Measurements from ENCODE around the gene KRTAP21-3.
A peak's percentile ranks its signal among the peaks of the same experiment; 100 is the strongest.
"Not testable (repeated sequence)": the region's sequence is repeated elsewhere in the genome, so short reads cannot be mapped to it uniquely, and the experiment has no call there.

The KRTAP21-3 gene, protein sequence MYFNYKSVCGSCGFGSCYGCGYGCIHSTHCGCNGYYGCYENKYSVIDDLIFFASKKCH

DNA sequence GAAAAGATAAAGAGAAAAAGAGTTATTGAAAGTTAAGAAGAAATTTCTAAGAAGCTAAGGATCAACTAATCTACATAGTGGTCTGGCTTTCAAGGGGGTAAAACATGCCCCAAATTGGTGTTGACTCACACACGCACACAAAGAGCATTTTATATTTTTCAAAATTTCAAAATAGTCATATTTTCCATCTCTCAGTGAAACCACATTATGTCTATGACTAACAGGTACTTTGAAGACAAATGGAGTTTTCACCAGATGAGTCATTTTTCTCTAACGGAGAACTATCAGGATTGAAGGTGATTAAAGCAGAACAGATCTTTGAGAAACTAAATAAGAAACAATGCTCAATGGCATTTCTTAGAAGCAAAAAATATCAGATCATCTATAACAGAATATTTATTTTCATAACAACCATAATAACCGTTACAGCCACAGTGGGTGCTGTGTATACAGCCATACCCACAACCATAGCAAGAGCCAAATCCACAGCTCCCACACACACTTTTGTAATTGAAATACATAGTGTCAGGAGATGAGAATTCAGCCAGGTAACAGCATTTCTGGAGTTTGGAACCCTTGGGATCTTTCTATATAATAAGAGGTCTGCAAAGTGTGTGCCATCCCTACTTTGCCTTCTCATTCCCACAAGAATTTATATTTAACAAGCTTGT lies at the start of gene KRTAP21-3:
Gene KRTAP21-3 (minus strand): TSS at position 539 of the 671 bp plus-strand sequence. CDS start 18 bp downstream, at position 521.
- no peak for DNase-seq

DNA sequence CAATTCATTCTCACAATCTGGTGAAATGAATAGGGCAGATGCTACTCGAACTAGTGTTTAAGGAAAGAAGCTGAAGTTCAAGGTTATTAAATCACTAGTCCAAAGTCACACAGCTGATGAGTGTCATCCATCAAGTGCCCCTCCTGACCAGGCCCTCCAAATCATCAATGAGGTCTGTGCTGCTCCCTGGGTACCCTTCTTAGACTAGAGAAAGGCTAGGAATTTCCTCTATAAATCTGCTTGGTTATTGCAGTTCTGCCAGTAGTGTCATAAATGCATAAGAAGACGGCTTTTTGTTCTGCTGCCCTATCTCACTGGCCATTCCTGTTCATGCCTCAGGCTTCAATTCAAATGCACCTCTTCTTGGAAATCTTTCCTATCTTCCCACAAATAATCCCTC lies 42.2 kb upstream of the KRTAP21-3 start:
- no peak for DNase-seq

DNA sequence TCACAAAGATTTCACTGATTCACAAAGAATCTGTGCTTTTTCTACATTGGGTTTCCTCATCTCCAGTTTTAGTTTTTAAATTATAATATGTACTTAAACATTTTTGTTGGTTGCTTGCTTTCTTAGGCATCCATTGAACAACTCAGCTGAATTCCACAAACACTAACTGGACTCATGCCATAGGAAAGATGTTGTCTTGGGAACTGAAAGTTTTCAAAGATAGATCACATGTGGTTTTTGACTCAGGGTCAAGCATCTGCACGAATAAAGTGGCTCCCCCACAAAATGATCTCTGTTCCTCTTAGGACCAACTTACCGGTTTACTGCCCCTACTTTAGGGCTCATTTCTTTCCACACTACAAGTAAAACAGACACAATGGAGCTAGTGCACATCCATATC lies 39.7 kb upstream of the KRTAP21-3 start:
- no peak for DNase-seq

DNA sequence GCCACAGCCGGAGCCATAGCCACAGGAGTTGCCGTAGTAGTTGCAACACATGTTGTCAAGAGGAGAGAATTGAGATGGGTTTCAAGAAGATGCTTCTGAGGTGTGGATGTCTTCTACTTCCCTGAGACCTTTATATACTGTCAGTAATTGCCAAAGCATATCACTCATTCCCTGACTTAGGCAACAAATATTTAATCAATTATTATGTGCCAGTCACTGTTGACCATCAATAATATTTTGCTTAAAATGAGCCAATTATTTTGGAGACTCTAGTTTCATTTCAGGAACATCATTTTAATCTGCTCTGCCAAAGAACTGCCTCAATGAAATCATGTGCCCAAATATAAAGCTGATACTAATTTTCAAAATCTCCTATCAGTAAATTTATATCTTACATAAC lies 36.8 kb upstream of the KRTAP21-3 start, which contains the start of gene KRTAP21-1:
Gene KRTAP21-1 (minus strand): TSS at position 101 of the 400 bp plus-strand sequence. CDS start 50 bp downstream, at position 51.
- DNase-seq = not testable (repeated sequence)

DNA sequence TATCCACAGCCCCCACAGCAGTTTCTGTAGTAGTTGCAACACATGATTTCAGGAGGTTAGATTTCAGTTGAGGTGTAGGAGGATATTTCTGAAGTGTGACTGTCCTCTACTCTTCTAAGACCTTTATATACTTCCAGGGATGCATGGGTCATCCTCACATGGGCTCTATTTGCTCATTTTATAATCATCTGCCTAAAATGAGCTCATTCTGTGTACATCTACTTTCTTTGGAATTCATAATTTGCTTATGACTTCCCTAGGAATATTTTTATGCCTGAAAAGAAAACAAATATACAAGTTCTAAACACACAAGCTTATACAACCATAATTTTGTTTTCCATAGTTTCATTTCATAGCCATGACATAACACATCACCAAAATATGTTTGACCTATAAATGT lies 28.6 kb upstream of the KRTAP21-3 start, which contains the start of gene KRTAP21-2:
Gene KRTAP21-2 (minus strand): TSS at position 101 of the 400 bp plus-strand sequence. CDS start 57 bp downstream, at position 44.
- no peak for DNase-seq

DNA sequence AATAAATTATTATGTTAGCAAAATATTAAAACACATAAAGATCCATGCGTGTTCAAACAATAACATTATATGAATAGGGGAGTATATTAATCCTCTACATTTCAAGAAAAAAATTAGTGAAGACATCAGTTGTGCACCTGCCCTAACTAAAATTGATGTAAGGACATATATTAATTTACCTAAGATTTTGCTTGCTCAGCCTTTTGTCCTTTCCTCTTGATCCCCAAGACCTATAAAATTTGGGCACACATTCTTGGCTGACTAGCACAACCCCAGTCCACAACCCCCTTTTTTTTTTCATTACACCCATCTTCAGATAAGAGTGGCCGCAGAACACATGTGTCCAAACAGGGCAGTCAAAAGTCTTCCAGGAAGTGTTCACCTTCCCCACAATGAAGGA lies 21.9 kb upstream of the KRTAP21-3 start:
- no peak for DNase-seq

DNA sequence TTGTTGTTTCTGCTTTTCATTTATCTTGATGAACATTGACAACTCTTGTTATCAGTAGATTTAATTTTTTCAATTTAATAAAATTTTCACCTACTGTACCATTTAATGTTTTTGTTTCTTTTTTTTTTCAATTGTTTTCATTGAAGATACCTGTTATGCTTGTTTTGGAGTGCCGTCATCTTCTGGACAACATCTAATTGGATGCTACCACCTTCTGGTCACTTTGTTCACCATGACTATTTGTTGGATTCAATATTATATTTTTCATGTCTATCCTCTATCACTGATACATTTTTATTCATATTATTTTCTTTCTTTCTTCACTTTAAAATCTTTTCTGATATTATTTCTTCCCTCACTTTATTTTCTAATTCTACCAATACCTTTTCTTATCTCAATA lies 14.4 kb upstream of the KRTAP21-3 start:
- DNase-seq = no peak

DNA sequence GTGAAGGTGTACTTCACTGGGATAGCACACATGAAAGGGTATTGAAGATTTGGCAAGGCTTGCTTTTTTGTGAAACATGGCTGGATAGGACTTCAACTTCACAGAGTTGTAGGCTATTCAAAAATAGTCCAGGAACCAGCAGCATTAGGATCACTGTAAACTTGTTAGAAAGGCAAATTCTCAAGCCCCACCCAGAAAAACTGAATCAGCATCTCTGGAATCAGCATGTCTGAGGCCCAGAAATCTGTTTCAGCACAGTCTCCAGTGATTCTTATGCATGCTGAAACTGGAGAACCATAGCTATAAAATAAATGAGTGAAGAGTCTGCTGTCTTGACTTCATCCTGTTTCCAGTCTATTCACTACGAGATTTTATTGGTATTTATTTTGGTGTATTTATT lies 8.1 kb upstream of the KRTAP21-3 start:
- no peak for DNase-seq

DNA sequence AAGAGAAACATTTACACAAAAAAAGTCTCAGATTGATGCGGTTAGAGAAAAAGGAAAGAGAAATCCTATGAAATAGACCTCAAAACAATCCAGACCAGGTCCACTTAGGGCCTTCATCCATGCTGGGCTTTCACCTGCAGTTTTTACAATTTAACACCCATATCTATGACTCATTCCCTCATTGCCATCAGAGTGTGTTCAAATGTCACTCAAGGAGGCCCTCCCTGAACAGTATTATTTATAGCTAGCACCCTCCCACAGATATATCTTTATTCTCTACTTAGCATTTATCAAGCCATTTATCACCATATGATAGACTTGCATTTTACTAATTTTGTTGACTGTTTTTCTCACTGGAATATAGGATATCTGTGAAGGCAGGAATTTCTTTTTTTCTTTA lies 824 bp upstream of the KRTAP21-3 start:
- no peak for DNase-seq

DNA sequence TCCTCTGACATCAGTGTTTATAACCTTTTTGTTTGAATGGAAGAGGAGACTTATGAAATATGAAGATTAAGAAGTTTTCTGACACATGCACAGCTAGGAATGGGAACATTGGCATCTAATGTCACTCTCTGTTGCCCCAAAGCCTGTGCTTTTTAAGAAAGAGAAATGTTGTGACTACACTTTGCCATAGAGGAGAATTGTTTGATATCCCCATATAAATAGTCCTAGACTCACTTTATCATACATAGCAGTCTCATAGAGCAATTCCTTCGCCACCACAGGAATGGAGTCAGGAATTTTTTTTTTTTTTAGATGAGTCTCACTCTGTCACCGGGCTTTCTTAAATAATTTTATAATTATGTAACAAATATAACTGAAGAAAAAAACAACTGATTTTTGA lies 1.5 kb downstream of the KRTAP21-3 start:
- no peak for DNase-seq

DNA sequence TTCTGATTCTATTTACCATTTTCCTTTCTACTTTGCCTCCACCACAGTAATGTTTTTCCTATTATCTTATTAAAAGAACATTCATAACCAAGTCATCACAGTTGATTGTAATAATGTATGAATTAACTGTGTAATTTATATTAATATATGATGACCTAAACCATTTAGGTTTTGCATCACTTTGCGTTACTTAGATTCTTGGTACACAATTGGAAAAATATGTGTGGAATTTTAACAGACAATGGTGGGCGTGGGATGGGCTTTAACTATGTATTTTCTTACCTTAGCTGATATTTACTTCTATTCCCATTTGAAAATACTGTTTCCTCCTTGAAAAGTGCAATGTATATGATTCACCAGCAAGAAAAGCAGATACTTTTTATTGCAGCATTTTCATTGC lies 3.6 kb downstream of the KRTAP21-3 start:
- no peak for DNase-seq

DNA sequence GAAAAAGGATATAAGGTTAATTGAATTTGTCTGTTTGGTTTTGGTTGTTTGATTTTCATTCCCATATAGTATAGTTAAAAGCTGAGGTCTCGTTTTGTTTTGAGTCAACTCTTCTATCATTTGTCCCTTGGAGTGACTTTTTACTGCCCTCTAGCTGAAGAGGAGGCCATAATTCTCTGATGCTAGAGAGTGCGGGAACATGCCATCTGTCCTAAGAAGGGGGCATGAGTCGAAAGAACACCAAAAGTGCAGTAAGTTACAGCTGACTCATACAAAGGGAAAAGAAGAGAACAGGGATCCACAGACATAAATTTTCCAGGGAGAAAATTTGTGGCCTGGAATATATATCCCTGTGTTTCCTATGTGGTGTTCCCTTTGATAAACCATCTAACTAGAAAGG lies 4.1 kb downstream of the KRTAP21-3 start:
- DNase-seq = no peak

DNA sequence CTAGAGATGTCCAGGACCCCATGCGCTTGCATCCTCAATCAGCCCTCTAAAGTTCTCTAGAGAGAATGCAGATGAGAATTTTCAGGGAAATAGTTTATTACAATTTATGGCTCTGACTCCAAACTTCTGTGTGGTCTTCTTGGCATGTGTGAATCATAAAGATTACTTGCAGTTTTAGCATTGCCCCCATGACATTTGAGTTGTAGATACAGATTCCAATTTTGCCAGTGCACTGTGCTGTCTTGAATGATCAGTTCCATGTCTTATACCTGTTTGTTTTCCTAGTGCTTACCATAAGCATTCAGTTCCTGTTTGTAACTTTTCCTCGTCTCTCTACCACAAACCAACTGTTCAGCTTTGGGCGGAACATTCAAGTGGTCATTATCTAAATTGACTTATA lies 4.8 kb downstream of the KRTAP21-3 start:
- no peak for DNase-seq

DNA sequence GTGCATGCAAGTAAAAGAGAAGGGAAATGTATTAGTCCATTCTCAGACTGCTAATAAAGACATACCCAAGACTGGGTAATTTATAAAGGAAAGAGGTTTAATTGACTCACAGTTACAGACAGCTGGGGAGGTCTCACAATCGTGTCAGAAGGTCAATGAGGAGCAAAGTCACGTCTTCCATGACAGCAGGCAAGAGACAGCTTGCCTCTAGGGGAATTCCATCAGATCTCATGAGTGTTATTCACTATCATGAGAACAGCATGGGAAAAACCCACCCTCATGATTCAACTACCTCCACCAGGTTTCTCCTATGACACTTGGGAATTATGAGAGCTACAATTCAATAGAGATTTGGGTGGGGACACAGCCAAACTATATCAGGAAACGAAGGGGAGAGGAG lies 8.1 kb downstream of the KRTAP21-3 start:
- DNase-seq = peak; percentile 27

DNA sequence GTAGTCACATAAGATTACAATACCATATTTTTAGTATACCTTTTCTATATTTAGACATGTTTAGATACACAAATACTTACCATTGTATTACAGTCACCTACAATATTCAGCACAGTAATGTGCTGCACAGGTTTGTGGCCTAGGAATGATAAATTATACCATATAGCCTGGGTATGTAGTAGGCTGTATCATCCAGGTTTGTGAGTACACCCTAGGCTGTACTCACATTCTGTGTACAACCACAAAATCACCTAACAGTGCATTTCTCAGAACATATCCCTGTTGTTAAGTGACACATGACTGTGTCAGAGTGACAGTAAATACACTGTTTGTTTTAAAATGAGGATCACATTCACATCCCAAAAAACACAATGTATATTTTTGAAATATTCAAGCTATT lies 11.2 kb downstream of the KRTAP21-3 start:
- no peak for DNase-seq

DNA sequence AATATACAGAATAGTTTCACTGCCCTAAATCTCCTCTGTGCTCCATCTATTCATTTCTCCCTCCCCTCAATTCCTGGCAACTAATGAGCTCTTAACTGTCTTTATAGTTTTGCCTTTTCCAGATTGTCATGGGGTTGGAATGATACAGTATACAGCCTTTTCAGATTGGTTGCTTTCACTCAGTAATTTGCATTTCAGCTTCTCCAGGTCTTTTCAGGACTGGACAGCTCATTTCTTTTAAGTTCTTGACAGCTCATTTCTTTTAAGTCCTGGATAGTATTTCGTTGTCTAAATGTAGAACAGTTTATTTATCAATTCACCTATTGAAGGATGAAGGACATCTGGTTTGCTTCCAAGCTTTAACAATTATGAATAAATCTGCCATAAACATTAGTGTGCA lies 22.6 kb downstream of the KRTAP21-3 start:
- no peak for DNase-seq

DNA sequence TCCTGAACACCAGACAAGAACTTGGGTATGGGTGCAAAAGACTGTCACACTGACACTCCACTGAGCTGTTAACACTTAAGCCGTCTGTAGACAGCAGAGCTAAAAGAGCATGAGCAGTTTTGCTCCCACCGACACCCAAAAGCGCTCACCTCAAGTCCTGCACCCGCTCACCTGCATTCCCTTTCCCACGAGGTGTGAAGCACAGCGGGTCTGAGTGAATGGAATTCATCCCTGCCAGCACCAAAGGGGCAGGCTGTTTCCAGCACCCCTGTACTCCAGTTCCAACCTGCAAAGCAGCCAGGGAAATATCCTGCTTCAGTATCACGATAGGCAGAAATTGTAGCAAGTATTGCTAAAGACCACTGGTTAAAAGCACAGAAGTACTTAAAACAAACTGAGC lies 28.8 kb downstream of the KRTAP21-3 start:
- DNase-seq = no peak

DNA sequence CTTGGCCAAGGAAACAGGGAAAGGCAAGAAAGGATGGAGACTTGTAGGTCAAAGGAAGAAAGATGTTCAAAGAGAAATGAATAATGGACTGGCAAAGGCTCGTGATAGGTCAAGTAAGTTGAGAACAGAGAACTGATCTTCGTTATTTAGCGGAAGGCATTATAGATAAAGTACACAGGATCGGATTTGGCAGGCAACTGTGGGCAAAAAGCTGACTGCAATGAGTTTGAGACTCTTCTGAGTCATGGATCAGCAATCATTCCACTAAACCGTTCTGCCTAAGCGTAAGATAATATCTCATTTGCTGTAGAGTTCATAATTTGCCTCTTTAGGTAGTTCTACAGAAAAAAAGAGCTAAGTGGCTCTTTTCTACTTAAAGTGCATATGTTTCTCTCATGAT lies 34.1 kb downstream of the KRTAP21-3 start:
- DNase-seq = no peak

DNA sequence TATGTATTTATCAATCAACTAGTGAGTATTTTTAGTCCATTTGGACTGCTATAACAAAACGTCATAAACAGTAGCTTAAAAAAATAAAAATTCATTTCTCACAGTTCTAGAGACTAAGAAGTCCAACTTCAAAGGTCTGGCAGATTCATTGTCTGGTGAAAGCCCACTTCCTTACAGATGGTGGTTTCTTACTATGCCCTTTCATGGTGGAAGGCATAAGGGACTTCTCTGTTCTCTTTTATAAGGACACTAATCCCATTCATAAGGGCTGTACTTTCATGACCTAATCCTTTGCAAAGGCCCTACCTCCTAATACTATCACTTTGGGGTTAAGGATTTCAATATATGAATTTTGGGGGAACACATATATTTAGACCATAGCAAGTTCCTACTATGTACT lies 38.0 kb downstream of the KRTAP21-3 start:
- DNase-seq = no peak

DNA sequence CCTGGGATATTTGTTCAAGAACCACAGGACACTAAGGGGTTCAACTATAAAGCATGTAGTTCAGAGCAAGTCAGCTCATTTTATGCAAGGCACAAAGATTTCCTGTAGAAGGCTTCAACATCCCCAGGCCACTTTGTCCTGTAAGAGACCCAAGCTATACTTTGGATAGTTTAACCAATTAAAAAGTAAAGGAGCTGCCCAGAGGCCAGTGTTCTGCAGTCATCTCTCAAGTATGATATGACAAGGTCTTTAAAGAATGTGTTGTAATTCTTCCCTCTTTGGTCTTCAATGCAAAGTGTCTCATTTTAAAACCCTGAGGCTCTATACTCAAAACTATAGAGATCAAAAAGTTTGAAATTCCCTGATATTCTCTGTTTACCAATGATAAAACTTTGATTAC lies 41.8 kb downstream of the KRTAP21-3 start:
- DNase-seq = no peak

DNA sequence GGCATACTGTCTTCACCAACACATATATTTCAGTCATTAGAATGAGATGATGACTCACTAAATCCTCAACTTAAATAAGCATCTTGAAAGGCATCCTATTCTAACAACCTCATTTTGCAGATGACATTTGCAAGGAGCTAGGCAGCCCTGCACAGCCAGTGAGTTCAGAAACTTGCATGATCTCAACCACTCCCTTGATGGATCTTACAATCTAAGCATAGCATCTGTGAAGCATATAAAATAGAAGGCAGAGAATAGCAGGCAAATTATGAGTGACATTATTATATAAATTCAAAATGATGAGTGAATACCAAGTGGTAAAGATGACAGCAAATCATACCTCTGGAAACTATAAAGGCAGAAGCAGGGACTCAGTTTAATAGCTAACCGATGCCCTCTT lies 44.3 kb downstream of the KRTAP21-3 start:
- no peak for DNase-seq

DNA sequence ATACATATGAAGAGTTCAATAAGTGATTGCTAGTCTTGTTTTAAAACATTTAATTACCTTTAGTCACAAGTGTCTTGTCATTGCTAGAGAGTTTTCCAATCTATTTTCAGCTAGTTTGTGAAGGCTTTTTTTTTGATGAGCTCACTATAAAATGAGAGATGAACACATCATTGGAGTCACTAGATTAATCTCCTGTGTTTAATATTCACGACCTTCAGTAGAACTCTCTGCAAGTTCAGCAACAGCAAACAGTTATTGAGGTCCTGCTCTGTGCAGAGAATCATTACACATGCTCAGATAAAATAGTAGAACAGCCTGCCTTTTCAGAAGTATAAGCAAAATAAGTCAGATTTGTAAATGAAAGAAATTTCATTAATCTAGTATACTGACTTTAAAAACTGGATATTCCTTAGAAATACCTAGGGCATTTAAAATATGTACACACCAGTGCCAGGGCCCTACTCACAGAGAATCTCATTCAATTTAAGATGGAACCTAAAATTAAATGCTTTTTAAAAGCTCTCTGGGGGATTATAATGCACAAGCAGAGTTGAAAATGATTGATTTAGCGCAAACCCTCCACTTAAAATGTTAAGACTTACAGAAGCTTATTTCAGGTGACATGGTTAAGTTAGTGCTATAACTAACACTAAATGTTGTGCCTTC lies 45.5 kb downstream of the KRTAP21-3 start:
- DNase-seq = no peak

DNA sequence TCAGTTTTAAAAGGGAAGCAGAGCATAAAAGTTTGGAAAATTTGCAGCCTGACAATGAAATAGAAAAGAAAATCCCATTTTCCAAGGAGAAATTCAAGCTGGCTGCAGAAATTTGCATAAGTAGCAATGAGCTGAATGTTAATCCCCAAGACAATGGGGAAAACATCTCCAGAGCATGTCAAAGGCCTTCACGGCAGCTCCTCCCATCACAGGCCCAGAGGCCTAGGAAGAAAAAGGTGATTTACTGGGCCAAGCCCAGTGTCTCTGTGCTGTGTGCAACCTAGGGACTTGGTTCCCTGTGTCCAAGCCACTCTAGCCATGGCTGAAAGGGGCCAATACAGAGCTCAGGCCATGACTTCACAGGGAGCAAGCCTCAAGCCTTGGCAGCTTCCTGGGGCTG lies 49.8 kb downstream of the KRTAP21-3 start:
- DNase-seq = no peak

All from stimulated activated CD8-positive, alpha-beta memory T cell treated with anti-CD3 and anti-CD28 coated beads, Interleukin-4, amount 100 ng/mL, for 48 hours (primary cell).